ENCODE data around the gene NDUFC1.
"Not testable (repeated sequence)": the region's sequence is repeated elsewhere in the genome, so short reads cannot be mapped to it uniquely, and the experiment has no call there.

The NDUFC1 gene

DNA sequence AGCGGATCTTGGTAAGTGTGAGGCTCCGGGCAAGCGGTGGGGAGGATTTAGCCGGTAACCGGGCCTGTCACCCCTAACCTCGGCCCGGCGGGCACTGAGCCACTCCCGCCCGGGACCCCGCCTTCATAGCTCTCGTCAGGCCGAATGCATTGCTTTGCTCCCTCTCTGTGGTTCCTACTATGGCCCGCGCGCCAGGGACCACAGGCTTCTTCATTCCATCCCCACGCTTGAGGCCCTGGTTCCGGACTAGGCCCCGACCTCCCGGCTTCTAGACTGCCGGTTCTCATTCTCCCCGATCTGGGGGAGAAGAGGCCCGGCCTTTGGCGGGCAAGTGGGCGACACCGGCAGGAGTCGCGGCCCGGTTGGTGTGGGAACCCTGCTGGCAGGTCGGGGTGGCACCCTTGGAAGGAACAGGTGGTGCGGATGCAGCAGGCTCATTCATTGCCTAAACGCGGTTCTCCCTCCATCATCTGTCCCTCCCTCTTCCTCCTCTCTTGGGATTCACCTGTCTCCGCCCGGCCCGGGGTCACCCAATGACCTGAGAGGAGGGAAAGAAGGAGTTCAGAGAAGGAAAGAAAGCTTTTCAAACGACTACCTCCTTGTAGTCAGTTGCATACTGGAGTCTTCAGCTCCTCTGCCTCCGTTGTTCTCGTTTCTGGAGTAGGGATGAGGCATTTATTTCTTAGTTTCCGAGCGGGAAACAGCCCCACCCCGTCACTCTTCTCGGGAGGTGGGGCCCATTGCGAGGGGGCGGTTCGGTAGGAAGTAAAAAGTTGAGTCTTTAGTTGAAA is at the start of gene NDUFC1:
NDUFC1 (minus strand) TSS at position 657 of the 791 bp plus-strand sequence. CDS start 6,679 bp downstream, outside the sequence.
- DNase-seq: peak; percentile 74

DNA sequence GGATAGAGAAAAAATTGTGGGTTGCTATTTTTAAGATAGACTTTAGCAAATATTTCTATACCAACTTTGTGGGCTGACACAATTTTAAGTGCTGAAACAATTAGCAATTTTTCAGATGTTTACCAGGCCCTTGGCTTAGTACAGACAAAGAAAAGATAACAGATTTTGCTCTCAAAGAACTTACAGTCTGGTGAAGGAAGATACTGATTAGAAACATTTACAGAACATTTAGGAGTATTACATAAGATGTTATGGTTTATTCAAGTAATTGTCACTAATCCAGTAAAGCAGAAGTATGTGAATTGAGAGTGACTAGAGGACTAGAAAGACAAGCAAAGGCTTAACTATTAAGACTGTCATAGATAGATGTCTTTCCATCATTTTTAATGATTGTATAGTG is 35.3 kb upstream of the NDUFC1 start:
- DNase-seq: no peak

DNA sequence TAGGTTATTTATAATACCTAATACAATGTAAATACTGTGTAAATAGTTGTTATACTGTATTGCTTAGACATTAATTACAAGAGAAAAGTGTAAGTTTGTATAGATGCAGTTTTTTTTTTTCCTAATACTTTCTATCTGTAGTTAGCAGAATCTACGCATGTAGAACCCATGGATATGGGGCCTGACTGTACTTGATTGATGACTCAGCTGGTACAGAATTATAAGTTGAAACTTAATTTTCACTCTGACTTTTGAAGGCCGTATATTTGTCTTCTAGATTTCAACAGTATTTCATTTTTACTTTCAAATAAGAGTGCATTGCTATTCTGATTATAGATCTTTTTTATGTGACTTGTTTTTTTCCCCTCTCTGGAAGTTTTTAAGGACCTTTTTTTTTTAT is 30.8 kb upstream of the NDUFC1 start:
- no peak for DNase-seq

DNA sequence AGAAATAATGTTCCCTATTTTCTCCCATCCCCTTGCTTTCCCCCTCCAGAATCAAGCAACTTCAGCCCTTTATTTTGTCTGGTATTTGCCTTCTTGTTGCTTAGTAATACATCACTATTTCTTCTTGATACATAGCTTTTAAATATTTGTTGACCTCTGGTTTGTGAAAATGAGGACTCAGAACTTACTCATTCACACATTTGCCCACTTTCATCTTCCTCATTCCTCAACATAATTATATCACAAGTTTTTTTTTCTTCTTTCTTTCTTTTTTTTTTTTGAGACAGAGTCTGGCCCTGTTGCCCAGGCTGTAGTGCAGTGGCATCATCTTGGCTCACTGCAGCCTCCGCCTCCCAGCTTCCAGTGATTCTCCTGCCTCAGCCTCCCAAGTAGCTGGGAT is 28.9 kb upstream of the NDUFC1 start:
- DNase-seq: no peak

GRCh38 chr4:139330283-139330682 is 28.0 kb upstream of the NDUFC1 start:
- DNase-seq: no peak

DNA sequence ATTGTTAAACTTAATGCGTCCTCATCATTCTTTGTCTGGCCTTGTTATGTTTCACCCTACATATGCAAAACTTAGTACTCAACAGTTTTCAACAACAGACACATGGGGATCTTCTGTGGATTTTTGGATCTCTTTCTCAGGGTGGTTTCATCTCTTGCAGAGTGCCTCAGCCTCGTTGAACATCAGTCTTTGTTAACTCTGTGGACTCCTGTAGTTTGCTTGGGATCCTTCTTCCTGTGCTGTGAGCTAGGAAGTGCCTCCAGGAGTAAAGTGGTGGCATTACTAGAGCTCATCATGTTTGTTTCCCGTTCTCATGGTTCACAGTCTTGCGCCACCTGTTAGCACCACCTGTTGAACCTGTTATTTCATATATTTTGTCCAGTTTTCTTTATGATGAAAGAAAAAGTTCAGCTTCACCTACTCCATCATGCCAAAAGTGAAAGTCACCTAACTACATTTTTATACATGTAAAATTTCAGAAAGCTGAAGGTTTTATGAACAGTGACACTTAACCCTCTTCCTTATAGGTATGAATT is 27.5 kb upstream of the NDUFC1 start:
- DNase-seq: no peak

GRCh38 chr4:139324620-139325019 is 22.3 kb upstream of the NDUFC1 start:
- DNase-seq: no peak

- DNase-seq: not testable (repeated sequence)
Measured at GRCh38 chr4:139322541-139322940, 20.3 kb upstream of the NDUFC1 start.

- not testable (repeated sequence) for DNase-seq
Measured at GRCh38 chr4:139322070-139322469, 19.8 kb upstream of the NDUFC1 start.

- DNase-seq: no peak
Measured at GRCh38 chr4:139319571-139319970, 17.3 kb upstream of the NDUFC1 start.

DNA sequence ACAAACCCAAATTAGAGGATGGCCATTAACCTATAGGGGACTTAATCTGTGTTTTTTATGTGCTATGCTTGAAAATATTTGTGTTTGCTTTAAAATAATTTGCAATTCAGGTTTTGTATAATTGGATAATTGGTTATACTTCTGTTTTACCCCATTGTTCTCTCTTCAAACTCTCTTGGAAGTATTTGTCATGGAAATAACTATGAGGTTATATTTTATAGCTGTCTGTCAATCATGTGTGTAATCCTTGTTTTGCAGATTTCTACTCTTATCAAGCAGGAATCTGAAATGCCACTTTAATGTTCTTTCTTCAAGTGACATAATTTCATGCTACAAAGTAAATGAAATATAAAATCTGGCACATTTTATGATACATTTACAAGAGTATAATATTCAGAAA is 15.4 kb upstream of the NDUFC1 start:
- DNase-seq: no peak

DNA sequence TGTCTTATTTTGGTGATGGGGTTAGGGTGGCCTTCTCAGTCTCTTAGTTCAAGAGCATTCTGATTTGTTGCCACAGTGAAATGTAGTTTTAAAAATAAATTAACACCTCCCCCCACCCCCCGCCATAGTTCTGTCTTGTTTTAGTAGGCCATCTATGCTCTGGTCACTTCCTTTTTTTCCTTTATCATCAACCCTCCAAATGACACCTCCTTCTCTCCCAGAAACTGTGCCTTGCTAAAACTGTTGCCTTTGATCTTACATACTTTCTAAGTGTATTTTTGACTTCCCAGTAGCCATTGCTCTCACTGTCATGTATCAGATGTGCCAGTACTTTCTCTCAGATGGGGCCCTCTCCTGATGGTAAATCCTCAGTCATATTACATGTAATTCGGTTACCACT is 14.5 kb upstream of the NDUFC1 start:
- no peak for DNase-seq

DNA sequence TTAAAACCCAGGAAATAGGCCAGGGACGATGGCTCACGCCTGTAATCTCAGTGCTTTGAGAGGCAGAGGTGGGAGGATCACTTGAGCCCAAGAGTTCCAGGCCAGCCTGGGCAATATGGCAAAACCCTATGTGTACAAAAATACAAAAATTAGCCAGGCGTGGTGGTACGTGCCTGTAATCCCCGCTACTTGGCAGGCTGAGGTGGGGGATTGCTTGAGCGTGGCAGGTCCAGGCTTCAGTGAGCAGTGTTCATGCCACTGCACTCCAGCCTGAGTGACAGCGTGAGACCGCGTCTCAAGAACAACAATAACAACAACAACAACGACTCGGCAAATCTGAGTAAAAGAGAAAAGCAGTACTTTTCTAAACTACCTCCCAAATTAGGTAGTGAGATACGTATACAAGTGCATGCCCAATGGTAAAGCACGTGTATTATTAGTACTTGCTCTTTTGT is 13.0 kb upstream of the NDUFC1 start:
- no peak for DNase-seq

- DNase-seq: no peak
Measured at GRCh38 chr4:139314047-139314800, 11.9 kb upstream of the NDUFC1 start.

DNA sequence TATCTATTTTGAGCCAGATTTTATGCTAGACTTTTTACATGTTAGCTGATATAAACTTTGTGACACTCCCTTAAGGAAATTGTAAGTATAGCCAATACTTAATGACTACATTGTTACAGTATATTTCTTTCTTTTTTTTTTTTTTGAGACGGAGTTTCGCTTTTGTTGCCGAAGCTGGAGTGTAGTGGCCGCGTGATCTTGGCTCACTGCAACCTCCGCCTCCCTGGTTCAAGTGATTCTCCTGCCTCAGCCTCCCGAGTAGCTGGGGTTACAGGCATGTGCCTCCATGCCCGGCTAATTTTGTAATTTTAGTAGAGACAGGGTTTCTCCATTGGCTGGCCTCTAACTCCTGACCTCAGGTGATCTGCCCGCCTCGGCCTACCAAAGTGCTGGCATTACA is 11.1 kb upstream of the NDUFC1 start:
- not testable (repeated sequence) for DNase-seq

- no peak for DNase-seq
Measured at GRCh38 chr4:139312552-139313332, 10.5 kb upstream of the NDUFC1 start.

DNA sequence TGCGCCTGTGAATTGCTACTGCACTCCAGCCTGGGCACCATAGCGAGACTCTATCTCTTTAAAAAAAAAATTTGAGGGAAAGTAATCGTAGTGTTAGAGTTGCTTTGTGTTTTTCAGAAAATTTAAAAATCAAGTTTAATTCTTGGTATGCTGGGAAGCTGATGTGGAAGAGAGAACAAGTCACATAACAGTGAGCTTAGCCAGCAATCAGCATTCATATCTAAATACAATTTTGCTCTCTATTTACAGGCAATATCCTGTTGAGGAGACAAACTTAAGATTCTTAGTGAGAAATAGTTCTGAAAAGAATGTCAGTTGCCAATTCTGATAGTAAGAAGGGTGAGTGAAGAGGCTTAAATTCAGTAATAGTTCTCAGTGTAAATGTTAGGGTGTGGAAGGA is 9.6 kb upstream of the NDUFC1 start:
- no peak for DNase-seq

- no peak for DNase-seq
Measured at GRCh38 chr4:139304920-139305319, 2.6 kb upstream of the NDUFC1 start.

DNA sequence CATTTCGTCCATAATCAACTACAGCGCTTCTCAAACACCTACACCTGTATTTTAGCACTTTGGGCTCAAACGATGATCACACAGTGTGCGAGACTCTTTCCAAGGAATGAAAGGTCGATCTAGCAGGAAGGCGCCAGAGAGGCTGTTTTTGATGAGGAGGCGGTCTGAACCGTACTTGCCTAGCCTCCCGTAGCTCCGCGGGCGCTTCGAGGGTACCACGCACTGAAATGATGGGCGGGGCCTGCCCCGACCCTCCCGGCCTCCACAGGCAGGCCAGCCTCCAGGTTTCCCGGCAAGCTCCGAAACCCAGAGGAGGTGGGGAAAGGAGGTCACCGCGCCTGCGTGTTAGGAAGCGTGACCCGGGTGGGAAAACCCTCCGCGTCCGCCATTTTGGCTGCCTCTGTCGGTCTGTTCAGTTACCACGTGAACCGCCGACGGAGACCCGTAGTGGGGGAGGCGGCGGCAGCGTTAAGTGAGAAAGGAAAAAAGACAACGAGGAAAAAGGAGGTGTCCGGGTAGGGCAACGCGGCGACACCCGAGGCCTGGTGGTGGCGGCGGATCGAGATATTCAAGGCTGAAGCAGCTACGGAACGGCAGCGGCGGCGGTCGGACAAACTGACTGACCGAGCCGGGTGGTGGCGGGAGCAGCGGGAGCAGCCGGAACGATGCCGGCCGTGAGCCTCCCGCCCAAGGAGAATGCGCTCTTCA is 1.0 kb downstream of the NDUFC1 start, which contains the start of gene NAA15:
NAA15 (plus strand) TSS at position 393 of the 708 bp plus-strand sequence; CDS start at position 666, 273 bp downstream.
- DNase-seq: peak; percentile 97

GRCh38 chr4:139300431-139301112 is 1.7 kb downstream of the NDUFC1 start:
- peak; percentile 13 for DNase-seq

DNA sequence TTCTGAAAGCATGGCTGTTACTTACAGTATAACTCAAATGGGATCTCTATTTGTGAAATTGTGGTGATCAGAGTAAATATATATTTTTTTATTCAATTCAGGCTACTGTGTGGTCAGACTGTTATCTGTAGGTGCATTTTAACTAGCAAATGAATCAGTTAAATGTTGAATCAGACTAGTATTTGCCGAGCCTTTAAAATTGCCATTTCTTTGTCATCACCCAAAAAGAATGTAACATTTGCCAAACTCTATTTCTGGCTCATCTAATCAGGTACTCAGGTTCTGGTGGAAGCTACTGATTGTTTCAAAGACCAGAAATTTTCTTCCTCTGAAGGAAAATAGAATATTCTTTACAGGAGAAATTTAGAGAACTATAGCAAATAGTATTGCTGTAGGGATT is 2.7 kb downstream of the NDUFC1 start:
- no peak for DNase-seq

- no peak for DNase-seq
Measured at GRCh38 chr4:139297001-139297410, 5.3 kb downstream of the NDUFC1 start.
